ENCODE data around the gene ZNF730.
"Not testable (repeated sequence)": the region's sequence is repeated elsewhere in the genome, so short reads cannot be mapped to it uniquely, and the experiment has no call there.

Gene ZNF730

GRCh38 chr19:23116802-23117571 is at the start of gene ZNF730:
Gene ZNF730 (plus strand): TSS chr19:23117025. CDS start chr19:23117174, 149 bp downstream.
- peak; percentile 95 for DNase-seq

GRCh38 chr19:23070353-23071146 is 46.3 kb upstream of the ZNF730 start:
- DNase-seq, result peak; percentile 87

- peak; percentile 90 for DNase-seq
Observed at GRCh38 chr19:23071147-23071511, 45.7 kb upstream of the ZNF730 start.

GRCh38 chr19:23075031-23075733 is 41.6 kb upstream of the ZNF730 start:
- DNase-seq, result peak; percentile 95

- not testable (repeated sequence) for DNase-seq
Observed at GRCh38 chr19:23077776-23078175, 39.0 kb upstream of the ZNF730 start.

- no peak for DNase-seq
Observed at GRCh38 chr19:23093832-23094231, 23.0 kb upstream of the ZNF730 start.

GRCh38 chr19:23095418-23095817 is 21.4 kb upstream of the ZNF730 start:
- no peak for DNase-seq

- no peak for DNase-seq
Observed at GRCh38 chr19:23098286-23098685, 18.5 kb upstream of the ZNF730 start.

- no peak for DNase-seq
Observed at GRCh38 chr19:23098988-23099387, 17.8 kb upstream of the ZNF730 start.

GRCh38 chr19:23099966-23100365 is 16.9 kb upstream of the ZNF730 start:
- DNase-seq, result no peak

GRCh38 chr19:23101241-23101640 is 15.6 kb upstream of the ZNF730 start:
- no peak for DNase-seq

- peak; percentile 31 for DNase-seq
Observed at GRCh38 chr19:23118400-23118799, 1.6 kb downstream of the ZNF730 start.

GRCh38 chr19:23134211-23134610 is 17.4 kb downstream of the ZNF730 start:
- not testable (repeated sequence) for DNase-seq

GRCh38 chr19:23145617-23146415 is 29.0 kb downstream of the ZNF730 start:
- DNase-seq, result no peak

GRCh38 chr19:23160766-23161165 is 43.9 kb downstream of the ZNF730 start:
- no peak for DNase-seq

GRCh38 chr19:23168286-23168685 is 51.5 kb downstream of the ZNF730 start:
- DNase-seq, result not testable (repeated sequence)

GRCh38 chr19:23183251-23183650 is 66.4 kb downstream of the ZNF730 start:
- no peak for DNase-seq

- DNase-seq, result no peak
Observed at GRCh38 chr19:23190341-23190740, 73.5 kb downstream of the ZNF730 start.

Measured in retina (tissue), 1 donor.